ENCODE data around the gene LLGL1. TPM values are rescaled to one million over a fixed set of nuclear protein-coding genes. Genes with fewer than 3 reads are reported as not detected.

LLGL1 gene
- 47.4 and 60.6 TPM in 2 replicates for total RNA-seq (2014; rRNA removed)
- percentile 50 among the genes with signal in this experiment for Bru-seq, nascent RNA
- percentile 65 among the genes with signal in this experiment for BruChase-seq, experiment 1, labeled RNA remaining after a 6-hour chase
- percentile 56 among the genes with signal in this experiment for BruChase-seq, experiment 2, labeled RNA remaining after a 2-hour chase
- long read RNA-seq, partial matches to known transcripts = 0 of 4 reads
- long read RNA-seq, other reads (novel, unspliced or antisense) = 4 of 4 reads

DNA sequence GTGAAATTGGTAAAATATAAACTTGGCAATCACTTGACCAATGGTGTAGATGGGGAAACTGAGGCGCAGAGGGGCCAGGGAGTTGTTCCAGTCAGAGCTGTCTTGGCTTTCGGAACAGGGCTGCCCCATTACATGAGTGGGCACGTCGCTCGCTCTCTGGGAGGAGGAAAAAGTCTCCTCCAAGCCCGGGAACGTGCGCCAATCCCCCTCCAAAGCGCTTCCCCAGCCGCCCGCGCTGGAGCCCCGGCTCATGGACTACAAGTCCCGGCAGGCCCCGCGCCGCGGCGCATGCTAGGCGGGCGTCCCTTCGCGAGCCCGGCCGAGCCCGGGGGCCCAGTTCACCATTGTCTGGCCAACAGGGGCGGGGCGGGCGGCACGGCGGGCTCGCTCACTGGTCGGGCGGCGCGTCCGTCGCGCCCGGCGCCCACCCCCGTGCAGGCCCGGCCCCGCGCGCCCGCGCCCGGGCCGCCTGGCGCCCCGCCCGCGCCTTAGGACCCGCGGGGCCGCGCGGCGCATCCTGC is at the start of gene LLGL1:
Gene LLGL1, plus strand, starts transcription at position 515 of the 521 bp plus-strand sequence. CDS start 48 bp downstream, outside the sequence.
- H3K36me3 ChIP-seq (ENCODE audit: low read depth, low read length) = no peaks in the 10 kb centered on the region
- peaks cover 20% of the 10 kb centered on the region for H3K4me1 ChIP-seq (ENCODE audit: insufficient read depth, low read length)
- H3K79me2 ChIP-seq (ENCODE audit: low read length) = peaks cover 37% of the 10 kb centered on the region
- H3K9ac ChIP-seq (ENCODE audit: low read length) = peak within 1 kb of the TSS; percentile 68
- intact Hi-C loops (cut with micrococcal nuclease) = no loop called here
- ChIA-PET CTCF (interaction anchor here (0.6 kb wide), 1 partner anchor 112 kb away, joined by 3 read pairs; no protein-coding TSS in a partner anchor), POLR2A (ENCODE audit: unreplicated experiment) (interaction anchor here (0.6 kb wide), 1 partner anchor 84 kb away, joined by 21 read pairs; no protein-coding TSS in a partner anchor)
- no peaks in the 10 kb centered on the region for H3F3A ChIP-seq (ENCODE audit: low read length, unreplicated experiment)
- peak within 1 kb of the TSS; percentile 87 for H2AFZ ChIP-seq (ENCODE audit: low read length)
- peak within 1 kb of the TSS; percentile 88 for H3K4me3 ChIP-seq (ENCODE audit: low read length)
- peak within 1 kb of the TSS; percentile 99 for H3K4me2 ChIP-seq (ENCODE audit: low read length)
- no peaks in the 10 kb centered on the region for H3K27me3 ChIP-seq (ENCODE audit: low read length)
- no peak for TF ChIP-seq EZH2phosphoT487 (IDR thresholded peaks at IDR 0.05; ENCODE audit: borderline replicate concordance, low read length)
- TF ChIP-seq, protein P1, sequence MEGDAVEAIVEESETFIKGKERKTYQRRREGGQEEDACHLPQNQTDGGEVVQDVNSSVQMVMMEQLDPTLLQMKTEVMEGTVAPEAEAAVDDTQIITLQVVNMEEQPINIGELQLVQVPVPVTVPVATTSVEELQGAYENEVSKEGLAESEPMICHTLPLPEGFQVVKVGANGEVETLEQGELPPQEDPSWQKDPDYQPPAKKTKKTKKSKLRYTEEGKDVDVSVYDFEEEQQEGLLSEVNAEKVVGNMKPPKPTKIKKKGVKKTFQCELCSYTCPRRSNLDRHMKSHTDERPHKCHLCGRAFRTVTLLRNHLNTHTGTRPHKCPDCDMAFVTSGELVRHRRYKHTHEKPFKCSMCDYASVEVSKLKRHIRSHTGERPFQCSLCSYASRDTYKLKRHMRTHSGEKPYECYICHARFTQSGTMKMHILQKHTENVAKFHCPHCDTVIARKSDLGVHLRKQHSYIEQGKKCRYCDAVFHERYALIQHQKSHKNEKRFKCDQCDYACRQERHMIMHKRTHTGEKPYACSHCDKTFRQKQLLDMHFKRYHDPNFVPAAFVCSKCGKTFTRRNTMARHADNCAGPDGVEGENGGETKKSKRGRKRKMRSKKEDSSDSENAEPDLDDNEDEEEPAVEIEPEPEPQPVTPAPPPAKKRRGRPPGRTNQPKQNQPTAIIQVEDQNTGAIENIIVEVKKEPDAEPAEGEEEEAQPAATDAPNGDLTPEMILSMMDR (conservative IDR thresholded peaks at IDR 0.05; ENCODE audit: low read depth, low read length) = no peak
- TF ChIP-seq EZH2 (IDR thresholded peaks at IDR 0.05; ENCODE audit: low read length, unreplicated experiment) = no peak
- H3K27ac ChIP-seq (ENCODE audit: low read length) = no peak within 1 kb of the TSS
- no peaks in the 10 kb centered on the region for H3K9me2 ChIP-seq (replicated peaks; ENCODE audit: low read length)
- H3K9me3 ChIP-seq (ENCODE audit: low read length) = no peaks in the 10 kb centered on the region
- BruUV-seq (replicated peaks) = no TSS peak
- peak; percentile 97 for DNase-seq
- H4K20me1 ChIP-seq (ENCODE audit: low read length) = no peaks in the 10 kb centered on the region
- ATAC-seq = peak; percentile 91

GRCh38 chr17:18176176-18176575 is 49.3 kb upstream of the LLGL1 start:
- intact Hi-C loops (cut with micrococcal nuclease) = no loop called here
- TF ChIP-seq EZH2 (IDR thresholded peaks at IDR 0.05; ENCODE audit: low read length, unreplicated experiment) (no peak), EZH2phosphoT487 (IDR thresholded peaks at IDR 0.05; ENCODE audit: borderline replicate concordance, low read length) (no peak)
- TF ChIP-seq, protein P1 (conservative IDR thresholded peaks at IDR 0.05; ENCODE audit: low read depth, low read length) = no peak
- BruUV-seq (replicated peaks) = no TSS peak

GRCh38 chr17:18177133-18177532 is 48.3 kb upstream of the LLGL1 start:
- ATAC-seq (no peak), DNase-seq (no peak)
- Histone ChIP-seq H2AFZ (ENCODE audit: low read length) (no peak overlapping the region), H3K4me3 (ENCODE audit: low read length) (no peak overlapping the region), H3K9ac (ENCODE audit: low read length) (no peak overlapping the region), H3F3A (ENCODE audit: low read length, unreplicated experiment) (no peaks in the 10 kb centered on the region), H3K36me3 (ENCODE audit: low read depth, low read length) (no peaks in the 10 kb centered on the region), H3K4me2 (ENCODE audit: low read length) (no peak overlapping the region), H3K27me3 (ENCODE audit: low read length) (no peaks in the 10 kb centered on the region), H3K27ac (ENCODE audit: low read length) (no peak overlapping the region), H3K4me1 (ENCODE audit: insufficient read depth, low read length) (peaks cover 13% of the 10 kb centered on the region), H3K9me2 (replicated peaks; ENCODE audit: low read length) (no peaks in the 10 kb centered on the region), H3K9me3 (ENCODE audit: low read length) (no peaks in the 10 kb centered on the region), H3K79me2 (ENCODE audit: low read length) (0 out of 2 replicates have a peak, but pooled peaks cover under 1% of the 10 kb centered on the region), H4K20me1 (ENCODE audit: low read length) (no peaks in the 10 kb centered on the region)
- ChIA-PET POLR2A (ENCODE audit: unreplicated experiment) (no interaction called here), CTCF (no interaction called here)
- BruUV-seq (replicated peaks) = no TSS peak
- TF ChIP-seq EZH2 (IDR thresholded peaks at IDR 0.05; ENCODE audit: low read length, unreplicated experiment) (no peak), EZH2phosphoT487 (IDR thresholded peaks at IDR 0.05; ENCODE audit: borderline replicate concordance, low read length) (no peak)
- TF ChIP-seq, protein P1 (conservative IDR thresholded peaks at IDR 0.05; ENCODE audit: low read depth, low read length) = no peak
- intact Hi-C loops (cut with micrococcal nuclease) = no loop called here

More at GRCh38 chr17:18176176-18176575, 49.3 kb upstream of the LLGL1 start:
- Histone ChIP-seq H3F3A (ENCODE audit: low read length, unreplicated experiment) (no peaks in the 10 kb centered on the region), H3K9me2 (replicated peaks; ENCODE audit: low read length) (no peaks in the 10 kb centered on the region), H3K4me3 (ENCODE audit: low read length) (no peak overlapping the region), H3K36me3 (ENCODE audit: low read depth, low read length) (no peaks in the 10 kb centered on the region), H3K9ac (ENCODE audit: low read length) (no peak overlapping the region), H3K4me1 (ENCODE audit: insufficient read depth, low read length) (peaks cover 4% of the 10 kb centered on the region; the same call in 1 of the 2 replicates), H4K20me1 (ENCODE audit: low read length) (no peaks in the 10 kb centered on the region), H3K9me3 (ENCODE audit: low read length) (no peaks in the 10 kb centered on the region), H2AFZ (ENCODE audit: low read length) (no peak overlapping the region), H3K4me2 (ENCODE audit: low read length) (no peak overlapping the region), H3K79me2 (ENCODE audit: low read length) (no peaks in the 10 kb centered on the region), H3K27ac (ENCODE audit: low read length) (no peak overlapping the region), H3K27me3 (ENCODE audit: low read length) (no peaks in the 10 kb centered on the region)
- POLR2A ChIA-PET (ENCODE audit: unreplicated experiment) = no interaction called here
- ATAC-seq = no peak
- DNase-seq = no peak
- CTCF ChIA-PET = interaction anchor here (0.5 kb wide), 1 partner anchor 97 kb away, joined by 4 read pairs; no protein-coding TSS in a partner anchor
